Endothelial cell of umbilical vein (primary cell): Measurements from ENCODE around the gene PRKG1. TPM values are rescaled to one million over a fixed set of nuclear protein-coding genes. Genes with fewer than 3 reads are reported as not detected.

Experiments
- BruUV-seq: library from RNA; stranded (reverse); fragments of 400-500 nt; replicated peaks from 2 replicates; lab custom pipeline; 2021; lab: Mats Ljungman, UMichigan
- CTCF ChIA-PET: fragments of 300-600, 350-600 bp; sonication (Branson Sonifier 250); formaldehyde crosslinking; loops from one replicate; lab custom pipeline; 2021; ENCODE audit warnings: antibody characterized with exemption, inconsistent platforms; lab: Charles Lee
- POLR2A ChIA-PET: fragments of 300-600, 350-600 bp; sonication (Branson Sonifier 250); formaldehyde crosslinking; loops from one replicate; lab custom pipeline; 2021; ENCODE audit warnings: antibody characterized with exemption, inconsistent platforms; lab: Charles Lee
- DNase-seq: peaks from one replicate; pipeline ENCODE4 v3.0.0-alpha.2; 2011; ENCODE audit warnings: low read depth, low spot score
- FAIRE-seq: peaks from 2 replicates; lab custom pipeline; 2011; peaks lifted over from hg19 to GRCh38; lab: Jason Lieb, UNC
- H2AFZ ChIP-seq: 2 replicates; pipeline ENCODE4 v1.6.0; 2012; ENCODE audit warnings: low read depth, low read length, control low read depth, inconsistent platforms
- H3K27ac ChIP-seq: 2 replicates; pipeline ENCODE4 v1.5.1; 2011; ENCODE audit warnings: low read depth, mild to moderate bottlenecking, control low read depth, low read length, moderate library complexity; ENCODE audit not compliant: insufficient read depth
- H3K27me3 ChIP-seq, 2 experiments: 2 replicates each; pipeline versions ENCODE4 v1.6.0 to v1.6.1; 2011; ENCODE audit warnings: low read length in 2 of 2, mixed read lengths in 1 of 2; ENCODE audit not compliant: control insufficient read depth in 2 of 2, insufficient read depth in 2 of 2
- H3K36me3 ChIP-seq, 2 experiments: 2 replicates in 1 of 2; 3 replicates in 1 of 2; pipeline ENCODE4 v1.5.1; 2011; ENCODE audit warnings: low read length in 2 of 2, mild to moderate bottlenecking in 1 of 2, moderate library complexity in 1 of 2; ENCODE audit not compliant: control insufficient read depth in 2 of 2, insufficient read depth in 2 of 2; ENCODE audit errors: extremely low read depth in 1 of 2
- H3K4me1 ChIP-seq: 3 replicates; pipeline ENCODE4 v1.5.1; 2011; ENCODE audit warnings: mild to moderate bottlenecking, low read length; ENCODE audit not compliant: control insufficient read depth, insufficient read depth; ENCODE audit errors: extremely low read depth
- H3K4me2 ChIP-seq: 2 replicates; pipeline ENCODE4 v1.6.1; 2011; ENCODE audit warnings: low read length, control low read depth, mixed read lengths; ENCODE audit not compliant: insufficient read depth
- H3K4me3 ChIP-seq, 3 experiments: fragments of 200-600 bp in 1 of 3; sonication (generic), shearing (Covaris generic) in 1 of 3; replicated peaks in 1 of 3; 2 replicates each; pipeline ENCODE4 v1.5.1; 2011 to 2016; ENCODE audit warnings: control low read depth in 3 of 3, low read length in 3 of 3, mild to moderate bottlenecking in 2 of 3, inconsistent platforms in 1 of 3, low read depth in 1 of 3, moderate library complexity in 1 of 3; ENCODE audit not compliant: insufficient read depth in 1 of 3
- H3K79me2 ChIP-seq: 2 replicates; pipeline ENCODE4 v1.6.0; 2012; ENCODE audit warnings: low read length, inconsistent platforms; ENCODE audit not compliant: control insufficient read depth, insufficient read depth
- H3K9ac ChIP-seq: replicated peaks from 2 replicates; pipeline ENCODE3; 2011; ENCODE audit warnings: low read length, control low read depth; ENCODE audit not compliant: insufficient read depth; ENCODE audit errors: extremely low read depth
- H3K9me1 ChIP-seq: replicated peaks from 3 replicates; pipeline ENCODE4 v1.6.0; 2011; ENCODE audit warnings: mild to moderate bottlenecking, low read length; ENCODE audit not compliant: control insufficient read depth, insufficient read depth; ENCODE audit errors: extremely low read depth
- H3K9me3 ChIP-seq: replicated peaks from 2 replicates; pipeline ENCODE4 v1.5.1; 2012; ENCODE audit warnings: low read length, inconsistent platforms; ENCODE audit not compliant: control insufficient read depth, insufficient read depth
- H4K20me1 ChIP-seq: replicated peaks from 2 replicates; pipeline ENCODE3; 2011; ENCODE audit warnings: mild to moderate bottlenecking, low read length; ENCODE audit not compliant: control insufficient read depth, insufficient read depth; ENCODE audit errors: extremely low read depth
- CTCF ChIP-seq, 2 donors: IDR thresholded peaks; 1 replicate in 1 of 2; 2 replicates in 1 of 2; pipeline ENCODE4 v1.5.1; 2011; ENCODE audit warnings: low read length in 2 of 2, mild to moderate bottlenecking in 2 of 2, moderate library complexity in 2 of 2, control low read depth in 1 of 2, inconsistent platforms in 1 of 2, low read depth in 1 of 2; ENCODE audit not compliant: insufficient read depth in 1 of 2; ENCODE audit errors: extremely low read depth in 1 of 2
- EZH2 ChIP-seq: IDR thresholded peaks from 2 replicates; pipeline ENCODE4 v1.6.1; 2012; ENCODE audit warnings: borderline replicate concordance, low read depth, mild to moderate bottlenecking, moderate library complexity, low read length, inconsistent platforms; ENCODE audit not compliant: severe bottlenecking
- FOS ChIP-seq: IDR thresholded peaks from 2 replicates; pipeline ENCODE4 v1.6.1; 2011; ENCODE audit warnings: mild to moderate bottlenecking, low read length, moderate library complexity, borderline replicate concordance; ENCODE audit not compliant: insufficient read depth
- GATA2 ChIP-seq: IDR thresholded peaks from 2 replicates; pipeline ENCODE4 v1.7.0; 2011; ENCODE audit warnings: low read depth, mild to moderate bottlenecking, moderate library complexity, mixed read lengths, low read length; ENCODE audit not compliant: insufficient read length, insufficient read depth
- JUN ChIP-seq: IDR thresholded peaks from 2 replicates; pipeline ENCODE4 v1.6.1; 2011; ENCODE audit warnings: borderline replicate concordance, low read depth; ENCODE audit not compliant: insufficient read length, insufficient read depth
- MAX ChIP-seq: IDR thresholded peaks from 2 replicates; pipeline ENCODE4 v1.6.1; 2011; ENCODE audit not compliant: insufficient read depth, insufficient read length
- MYC ChIP-seq: IDR thresholded peaks from one replicate; pipeline ENCODE4 v1.6.1; 2011; ENCODE audit warnings: mild to moderate bottlenecking, low read depth, low read length
- POLR2A ChIP-seq: IDR thresholded peaks from 2 replicates; pipeline ENCODE4 v1.6.1; 2012; ENCODE audit warnings: low read depth, mild to moderate bottlenecking, control low read depth, low read length
- POLR2AphosphoS5 ChIP-seq: IDR thresholded peaks from 2 replicates; pipeline ENCODE4 v1.6.1; 2012; ENCODE audit warnings: low read depth, mild to moderate bottlenecking, control low read depth, low read length, moderate library complexity; ENCODE audit not compliant: insufficient read depth
- dilution Hi-C: fragments of 300-500 bp; cut with MboI; formaldehyde crosslinking; loops from one replicate; pipeline ENCODE4 v1.15.0; 2019; ENCODE audit warnings: low sequenced_read_pairs; ENCODE audit not compliant: extremely low pct_ligation_motif_present
- intact Hi-C: fragments of 100-400 bp; cut with micrococcal nuclease; formaldehyde crosslinking; loops from one replicate; pipeline ENCODE4 v1.10.0; 2022
- polyA plus RNA-seq, 4 experiments: library from polyadenylated mRNA; depleted of rRNA in 3 of 4; stranded (reverse) in 3 of 4; unstranded in 1 of 4; fragments of >200 nt; gene quantifications; 2 replicates each; pipeline versions ENCODE4 v1.2.1 to v1.2.3, GENCODE V29; 2011 to 2012; ENCODE audit warnings: missing spikeins in 1 of 4
- total RNA-seq: library from RNA; stranded (reverse); gene quantifications from 2 replicates; pipeline ENCODE4 v1.2.3, GENCODE V29; 2021

The PRKG1 gene
- total and polyA plus RNA-seq, 2 donors (not counting 3 experiments of a cell fraction or from before 2014, with no cell fraction given): 0.01 to 0.18 TPM

- intact Hi-C loops: no loop called here
- H4K20me1 ChIP-seq: no peaks in the 10 kb centered on the region
- no peaks in the 10 kb centered on the region for H3K9me1 ChIP-seq
- ChIA-PET CTCF (no interaction called here), POLR2A (no interaction called here)
- H3K4me2 ChIP-seq: no peak overlapping the region
- no peaks in the 10 kb centered on the region for H3K79me2 ChIP-seq
- TF ChIP-seq MAX: no peak
- TF ChIP-seq MYC: no peak
- TF ChIP-seq GATA2: no peak
- no peak for TF ChIP-seq CTCF (IDR thresholded peaks at IDR 0.05; ENCODE audit: extremely low read depth in 1 of 2, insufficient read depth in 1 of 2, low read depth in 1 of 2, low read length in 2 of 2)
- no peak for TF ChIP-seq POLR2AphosphoS5
- no peak for TF ChIP-seq POLR2A
- no peak for TF ChIP-seq JUN
- no peak for TF ChIP-seq FOS
- no peak for TF ChIP-seq EZH2
- no peaks in the 10 kb centered on the region for H3K36me3 ChIP-seq
- no peak overlapping the region for H3K4me3 ChIP-seq
- no peak overlapping the region for H2AFZ ChIP-seq
- dilution Hi-C loops: no loop called here
- peaks cover 6% of the 10 kb centered on the region for H3K4me1 ChIP-seq
- no peak overlapping the region for H3K9ac ChIP-seq
- H3K27me3 ChIP-seq: no peaks in the 10 kb centered on the region
- DNase-seq (no peak), FAIRE-seq (no peak)
- H3K9me3 ChIP-seq: no peaks in the 10 kb centered on the region
- no TSS peak for BruUV-seq
- H3K27ac ChIP-seq: no peak overlapping the region
Observed at GRCh38 chr10:51654918-51655317, 580.6 kb downstream of the PRKG1 start.
